GM21737 (cell line): ENCODE measurements around the gene NPAS4.
"Not testable (repeated sequence)": the region's sequence is repeated elsewhere in the genome, so short reads cannot be mapped to it uniquely, and the experiment has no call there.

Experiments
- ATAC-seq: cut with Tn5 transposase; IDR thresholded peaks from one replicate; pipeline ENCODE4 v1.9.1; 2021; ENCODE audit warnings: mild to moderate bottlenecking, moderate library complexity; ENCODE audit not compliant: unreplicated experiment

Gene NPAS4

GRCh38 chr11:66451663-66452062 is 30.8 kb downstream of the NPAS4 start:
- no peak for ATAC-seq

GRCh38 chr11:66454247-66454646 is 33.4 kb downstream of the NPAS4 start:
- no peak for ATAC-seq

- no peak for ATAC-seq
Measured at GRCh38 chr11:66454828-66455227, 34.0 kb downstream of the NPAS4 start.

GRCh38 chr11:66457826-66458225 is 37.0 kb downstream of the NPAS4 start:
- ATAC-seq = no peak

- no peak for ATAC-seq
Measured at GRCh38 chr11:66459138-66459778, 38.4 kb downstream of the NPAS4 start.

- no peak for ATAC-seq
Measured at GRCh38 chr11:66462010-66462409, 41.2 kb downstream of the NPAS4 start.

GRCh38 chr11:66462911-66463310 is 42.1 kb downstream of the NPAS4 start:
- ATAC-seq = no peak

- not testable (repeated sequence) for ATAC-seq
Measured at GRCh38 chr11:66464116-66464515, 43.3 kb downstream of the NPAS4 start.

- no peak for ATAC-seq
Measured at GRCh38 chr11:66464916-66465315, 44.1 kb downstream of the NPAS4 start.

GRCh38 chr11:66465373-66466224 is 44.8 kb downstream of the NPAS4 start:
- no peak for ATAC-seq

- ATAC-seq = peak; percentile 80
Measured at GRCh38 chr11:66466225-66467033, 45.6 kb downstream of the NPAS4 start, which contains the start of gene PELI3. TSS of gene PELI3 (plus strand) at chr11:66466905. CDS start at chr11:66468129, 1,224 bp downstream.

- ATAC-seq = no peak
Measured at GRCh38 chr11:66467034-66467659, 46.3 kb downstream of the NPAS4 start.

GRCh38 chr11:66467756-66468155 is 46.9 kb downstream of the NPAS4 start:
- no peak for ATAC-seq

- ATAC-seq = no peak
Measured at GRCh38 chr11:66468691-66469090, 47.9 kb downstream of the NPAS4 start.

- no peak for ATAC-seq
Measured at GRCh38 chr11:66469441-66469840, 48.6 kb downstream of the NPAS4 start.

GRCh38 chr11:66470015-66470414 is 49.2 kb downstream of the NPAS4 start:
- ATAC-seq = no peak

- ATAC-seq = no peak
Measured at GRCh38 chr11:66471142-66471541, 50.3 kb downstream of the NPAS4 start.

GRCh38 chr11:66472054-66472453 is 51.2 kb downstream of the NPAS4 start:
- ATAC-seq = no peak

GRCh38 chr11:66473167-66473566 is 52.3 kb downstream of the NPAS4 start:
- no peak for ATAC-seq

GRCh38 chr11:66473608-66474515 is 53.0 kb downstream of the NPAS4 start:
- ATAC-seq = no peak
